BJ (cell line): ENCODE results near the gene SPIN1. TPM values are rescaled to one million over a fixed set of nuclear protein-coding genes. Genes with fewer than 3 reads are reported as not detected.

Experiments used
- CTCF ChIA-PET: fragments of 350-600 bp; formaldehyde crosslinking; extraction: SDS; loops from one replicate; lab custom pipeline; 2021; ENCODE audit warnings: antibody characterized with exemption, inconsistent platforms; lab: Yijun Ruan, JAX
- POLR2A ChIA-PET: fragments of 300-600 bp; sonication (Branson Sonifier 250); formaldehyde crosslinking; extraction: SDS; loops from one replicate; lab custom pipeline; 2021; ENCODE audit warnings: antibody characterized with exemption; lab: Charles Lee
- DNase-seq: peaks from one replicate; pipeline ENCODE4 v3.0.0-alpha.2; 2011; ENCODE audit warnings: low read depth
- H3K27me3 ChIP-seq: 2 replicates; pipeline ENCODE4 v1.6.0; 2011; ENCODE audit warnings: low read length; ENCODE audit not compliant: control insufficient read depth, insufficient read depth
- H3K36me3 ChIP-seq: 2 replicates; pipeline ENCODE4 v1.5.1; 2011; ENCODE audit warnings: low read length; ENCODE audit not compliant: control insufficient read depth, insufficient read depth
- H3K4me3 ChIP-seq: 2 replicates; pipeline ENCODE4 v1.5.1; 2011; ENCODE audit warnings: low read depth, mild to moderate bottlenecking, control low read depth, low read length
- polyA plus RNA-seq: library from polyadenylated mRNA; depleted of rRNA; stranded (reverse); fragments of >200 nt; gene quantifications from 2 replicates; pipeline ENCODE4 v1.2.3, GENCODE V29; 2011
- TF ChIP-seq, protein P1 (sequence below): IDR thresholded peaks from 2 replicates; pipeline ENCODE4 v1.5.1; 2011; ENCODE audit warnings: low read depth, mild to moderate bottlenecking, control low read depth, inconsistent platforms, low read length, moderate library complexity; ENCODE audit not compliant: insufficient read depth

SPIN1 gene
- polyA plus RNA-seq, 1 experiment: 53.4 TPM

DNA sequence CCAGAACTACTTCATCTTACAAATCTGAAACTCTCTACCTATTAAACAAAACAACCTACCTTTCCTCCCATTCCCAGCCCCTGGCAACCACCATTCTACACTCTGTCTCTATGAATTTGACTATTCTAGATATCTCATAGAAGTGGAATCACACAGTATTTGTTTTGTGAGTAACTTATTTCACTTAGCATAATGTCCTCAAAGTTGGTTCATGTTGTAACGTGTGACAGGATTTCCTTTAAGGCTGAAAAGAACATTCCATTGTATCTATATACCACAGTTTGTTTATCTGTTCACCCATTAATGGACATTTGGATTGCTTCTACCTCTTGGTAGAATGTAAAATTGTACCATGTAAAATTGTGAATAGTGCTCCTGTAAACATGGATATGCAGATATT is 76.6 kb downstream of the SPIN1 start:
- CTCF ChIA-PET: no interaction called here
- no peak for DNase-seq
- no peak overlapping the region for H3K4me3 ChIP-seq
- POLR2A ChIA-PET: no interaction called here
- TF ChIP-seq, protein P1, sequence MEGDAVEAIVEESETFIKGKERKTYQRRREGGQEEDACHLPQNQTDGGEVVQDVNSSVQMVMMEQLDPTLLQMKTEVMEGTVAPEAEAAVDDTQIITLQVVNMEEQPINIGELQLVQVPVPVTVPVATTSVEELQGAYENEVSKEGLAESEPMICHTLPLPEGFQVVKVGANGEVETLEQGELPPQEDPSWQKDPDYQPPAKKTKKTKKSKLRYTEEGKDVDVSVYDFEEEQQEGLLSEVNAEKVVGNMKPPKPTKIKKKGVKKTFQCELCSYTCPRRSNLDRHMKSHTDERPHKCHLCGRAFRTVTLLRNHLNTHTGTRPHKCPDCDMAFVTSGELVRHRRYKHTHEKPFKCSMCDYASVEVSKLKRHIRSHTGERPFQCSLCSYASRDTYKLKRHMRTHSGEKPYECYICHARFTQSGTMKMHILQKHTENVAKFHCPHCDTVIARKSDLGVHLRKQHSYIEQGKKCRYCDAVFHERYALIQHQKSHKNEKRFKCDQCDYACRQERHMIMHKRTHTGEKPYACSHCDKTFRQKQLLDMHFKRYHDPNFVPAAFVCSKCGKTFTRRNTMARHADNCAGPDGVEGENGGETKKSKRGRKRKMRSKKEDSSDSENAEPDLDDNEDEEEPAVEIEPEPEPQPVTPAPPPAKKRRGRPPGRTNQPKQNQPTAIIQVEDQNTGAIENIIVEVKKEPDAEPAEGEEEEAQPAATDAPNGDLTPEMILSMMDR: no peak
- peaks cover 5% of the 10 kb centered on the region; the same call in 1 of the 2 replicates for H3K36me3 ChIP-seq
- H3K27me3 ChIP-seq: no peaks in the 10 kb centered on the region

DNA sequence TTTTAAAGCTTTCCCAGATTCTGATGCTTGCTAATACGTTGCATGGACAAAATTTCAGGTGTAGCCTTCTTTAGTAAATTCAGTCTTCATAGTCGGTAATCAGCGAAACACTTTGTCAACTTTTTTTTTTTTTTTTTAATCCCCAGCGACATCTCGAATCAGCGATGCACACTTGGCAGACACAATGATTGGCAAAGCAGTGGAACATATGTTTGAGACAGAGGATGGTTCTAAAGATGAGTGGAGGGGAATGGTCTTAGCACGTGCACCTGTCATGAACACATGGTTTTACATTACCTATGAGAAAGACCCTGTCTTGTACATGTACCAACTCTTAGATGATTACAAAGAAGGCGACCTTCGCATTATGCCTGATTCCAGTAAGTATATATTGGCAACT is 80.0 kb downstream of the SPIN1 start:
- TF ChIP-seq, protein P1: no peak
- no peak for DNase-seq
- Histone ChIP-seq H3K4me3 (no peak overlapping the region), H3K27me3 (no peaks in the 10 kb centered on the region), H3K36me3 (peaks cover 5% of the 10 kb centered on the region; the same call in 1 of the 2 replicates)
- ChIA-PET POLR2A (no interaction called here), CTCF (no interaction called here)

DNA sequence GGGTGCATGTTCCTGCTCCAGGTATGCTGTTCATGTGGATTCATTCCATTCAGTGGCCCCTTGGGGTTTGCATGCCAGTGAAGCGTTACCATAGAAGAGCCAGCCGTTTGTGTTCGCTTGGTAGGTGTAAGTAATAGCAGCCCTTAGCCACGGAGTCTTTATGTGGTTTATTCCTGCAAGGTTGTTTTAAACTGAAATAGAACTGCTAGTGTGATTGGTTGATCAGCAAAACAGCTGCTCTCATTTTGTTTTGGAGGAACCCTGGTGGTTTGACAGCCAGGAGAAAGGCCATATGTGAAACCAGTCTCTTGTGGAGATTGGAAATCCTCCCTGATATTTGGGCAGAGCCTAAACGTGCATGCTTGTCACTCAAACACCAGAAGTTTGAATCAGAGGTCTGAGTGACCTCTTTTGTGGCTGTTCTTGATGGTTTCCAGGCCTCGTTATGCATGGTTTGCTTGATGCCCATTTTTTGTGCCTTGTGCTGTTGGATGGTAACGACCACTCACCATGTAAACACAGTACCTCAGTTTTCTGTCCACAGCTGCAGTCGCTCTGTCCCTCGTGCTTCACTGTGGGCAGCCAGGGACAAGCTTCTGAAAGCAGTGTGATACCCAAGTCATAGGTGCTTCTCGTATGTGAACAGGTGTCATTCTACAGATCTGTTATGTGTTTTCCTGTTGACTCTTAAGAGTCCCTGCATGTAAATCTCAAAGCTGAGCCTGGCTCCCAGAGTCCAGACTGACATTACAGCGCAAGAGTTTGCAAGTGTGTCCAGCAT is 88.4 kb downstream of the SPIN1 start:
- ChIA-PET CTCF (interaction anchor here (1.0 kb wide), 1 partner anchor 13 kb away, joined by 3 read pairs; no protein-coding TSS in a partner anchor), POLR2A (no interaction called here)
- H3K4me3 ChIP-seq: no peak overlapping the region

DNA sequence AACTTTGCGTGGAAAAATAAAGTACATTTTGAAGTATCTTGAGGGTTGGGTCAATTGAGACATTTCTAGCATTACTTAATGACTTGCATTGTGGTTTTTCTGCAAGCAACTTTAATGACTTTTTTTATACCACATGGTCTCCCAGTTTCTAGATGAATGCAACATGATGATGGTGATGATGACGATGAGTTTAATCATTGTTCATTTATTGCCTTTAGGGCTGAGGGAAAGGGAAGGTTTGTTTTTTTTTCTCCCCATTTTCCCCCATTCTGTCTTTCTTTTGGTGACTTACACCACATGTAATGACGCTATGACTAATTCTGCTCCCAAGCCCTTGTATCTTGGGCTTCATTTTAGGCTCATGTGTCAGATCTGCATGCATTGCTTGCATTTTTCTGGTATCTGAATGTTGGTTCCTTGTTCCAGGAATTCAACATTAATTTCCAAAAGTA is 89.1 kb downstream of the SPIN1 start:
- TF ChIP-seq, protein P1: no peak
- Histone ChIP-seq H3K4me3 (no peak overlapping the region), H3K36me3 (no peaks in the 10 kb centered on the region; the same call in none of the 2 replicates), H3K27me3 (no peaks in the 10 kb centered on the region)
- CTCF ChIA-PET: no interaction called here
- POLR2A ChIA-PET: no interaction called here
- peak; percentile 99 for DNase-seq

More for the DNA sequence above, 88.4 kb downstream of the SPIN1 start:
- peak; percentile 22 for DNase-seq
- H3K36me3 ChIP-seq: no peaks in the 10 kb centered on the region; the same call in none of the 2 replicates
- TF ChIP-seq, protein P1: no peak
- H3K27me3 ChIP-seq: no peaks in the 10 kb centered on the region

DNA sequence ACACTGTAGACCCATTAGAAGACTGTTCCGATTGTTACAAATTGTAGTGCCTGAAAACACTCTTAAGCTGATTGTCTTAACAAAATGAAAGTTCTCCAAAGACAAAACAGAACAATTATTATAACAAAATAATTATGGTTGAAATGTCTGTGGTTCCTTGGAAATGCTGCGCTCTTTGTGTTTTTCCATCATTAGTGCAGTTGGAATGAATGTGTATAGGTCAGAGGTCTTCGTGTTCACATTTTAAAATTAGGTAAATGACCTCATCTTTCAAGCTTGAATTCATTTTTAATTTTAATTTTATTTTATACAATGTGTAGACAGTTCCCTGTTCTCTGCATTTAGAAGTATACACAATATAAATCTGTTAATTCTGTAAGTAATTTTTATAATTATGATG is 90.0 kb downstream of the SPIN1 start:
- ChIA-PET POLR2A (no interaction called here), CTCF (no interaction called here)
- no peak for DNase-seq
- TF ChIP-seq, protein P1: no peak
- no peaks in the 10 kb centered on the region; the same call in none of the 2 replicates for H3K36me3 ChIP-seq
- H3K27me3 ChIP-seq: no peaks in the 10 kb centered on the region
- no peak overlapping the region for H3K4me3 ChIP-seq
